AG09319 (cell line): Measurements from ENCODE around the gene TTC7B.
A peak's percentile ranks its signal among the peaks of the same experiment; 100 is the strongest.

Experiments used
- DNase-seq: peaks from one replicate; pipeline ENCODE4 v3.0.0-alpha.2; 2010; ENCODE audit warnings: low read depth; ENCODE audit errors: extremely low read depth
- TF ChIP-seq, protein P1 (sequence below): IDR thresholded peaks from 2 replicates; pipeline ENCODE4 v1.5.1; 2011; ENCODE audit warnings: low read depth, mild to moderate bottlenecking, inconsistent platforms, low read length, moderate library complexity

The TTC7B gene

DNA sequence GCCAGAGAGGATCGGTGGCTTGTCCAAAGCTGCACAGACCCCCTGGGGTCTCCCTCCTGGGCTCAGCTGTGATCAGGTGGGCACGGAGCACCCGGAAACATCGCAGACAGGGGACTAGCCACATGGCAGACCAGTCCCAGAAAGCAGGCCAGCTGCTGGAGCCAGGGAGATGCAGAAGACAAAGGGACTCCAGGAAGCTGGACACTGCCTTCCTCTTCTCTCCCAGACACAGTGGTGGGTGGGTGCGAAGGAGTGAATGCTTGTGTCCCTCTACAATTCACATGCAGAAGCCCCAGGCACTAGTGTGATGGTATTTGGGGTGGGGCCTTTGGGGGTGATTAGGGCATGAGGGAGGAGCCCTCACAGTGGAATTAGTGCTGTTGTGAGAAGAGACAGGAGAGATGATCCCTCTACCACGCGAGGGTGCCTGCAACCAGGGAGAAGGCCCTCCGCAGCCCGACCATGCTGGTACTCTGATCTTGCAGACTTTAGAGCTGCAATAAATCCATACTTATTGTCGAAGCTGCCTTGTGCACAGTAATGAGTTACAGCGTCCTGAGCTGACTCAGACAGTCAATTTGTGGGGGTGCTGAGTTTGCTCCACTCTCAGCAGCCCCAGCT is 324.2 kb downstream of the TTC7B start:
- DNase-seq: no peak
- TF ChIP-seq, protein P1, sequence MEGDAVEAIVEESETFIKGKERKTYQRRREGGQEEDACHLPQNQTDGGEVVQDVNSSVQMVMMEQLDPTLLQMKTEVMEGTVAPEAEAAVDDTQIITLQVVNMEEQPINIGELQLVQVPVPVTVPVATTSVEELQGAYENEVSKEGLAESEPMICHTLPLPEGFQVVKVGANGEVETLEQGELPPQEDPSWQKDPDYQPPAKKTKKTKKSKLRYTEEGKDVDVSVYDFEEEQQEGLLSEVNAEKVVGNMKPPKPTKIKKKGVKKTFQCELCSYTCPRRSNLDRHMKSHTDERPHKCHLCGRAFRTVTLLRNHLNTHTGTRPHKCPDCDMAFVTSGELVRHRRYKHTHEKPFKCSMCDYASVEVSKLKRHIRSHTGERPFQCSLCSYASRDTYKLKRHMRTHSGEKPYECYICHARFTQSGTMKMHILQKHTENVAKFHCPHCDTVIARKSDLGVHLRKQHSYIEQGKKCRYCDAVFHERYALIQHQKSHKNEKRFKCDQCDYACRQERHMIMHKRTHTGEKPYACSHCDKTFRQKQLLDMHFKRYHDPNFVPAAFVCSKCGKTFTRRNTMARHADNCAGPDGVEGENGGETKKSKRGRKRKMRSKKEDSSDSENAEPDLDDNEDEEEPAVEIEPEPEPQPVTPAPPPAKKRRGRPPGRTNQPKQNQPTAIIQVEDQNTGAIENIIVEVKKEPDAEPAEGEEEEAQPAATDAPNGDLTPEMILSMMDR: no peak

DNA sequence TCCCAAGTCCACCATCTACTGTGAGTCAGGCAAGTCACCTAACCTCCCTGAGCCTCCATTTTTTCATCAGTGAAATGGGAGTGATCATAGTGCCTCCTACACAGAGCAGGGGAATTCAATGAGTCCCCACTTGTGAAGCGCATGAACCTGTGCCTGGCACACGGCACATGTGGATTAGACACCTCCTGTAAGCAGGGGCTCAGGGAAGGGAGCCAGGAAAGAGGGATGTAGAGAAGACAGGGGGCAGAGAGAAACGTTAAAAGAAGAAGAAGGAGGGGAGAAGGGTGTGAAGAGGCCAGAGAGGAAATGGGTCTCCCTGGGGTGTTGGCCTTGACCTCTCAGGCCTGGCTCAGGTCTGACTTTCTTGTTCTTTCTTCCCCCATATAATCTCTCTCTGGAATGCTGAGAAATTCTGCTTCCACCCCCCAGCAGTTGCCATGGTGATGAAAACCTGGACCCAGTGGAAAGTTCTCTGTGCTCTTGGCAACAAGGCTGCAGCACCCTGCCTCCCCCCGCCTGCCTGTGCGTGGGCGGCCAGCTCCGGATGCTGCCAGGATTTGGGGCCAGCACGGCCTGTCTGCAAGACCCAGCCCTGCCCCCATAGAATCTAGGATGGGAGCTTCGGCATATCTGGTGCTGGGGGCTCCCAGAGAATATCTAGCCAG is 324.9 kb downstream of the TTC7B start:
- peak; percentile 5 for DNase-seq
- TF ChIP-seq, protein P1: no peak

DNA sequence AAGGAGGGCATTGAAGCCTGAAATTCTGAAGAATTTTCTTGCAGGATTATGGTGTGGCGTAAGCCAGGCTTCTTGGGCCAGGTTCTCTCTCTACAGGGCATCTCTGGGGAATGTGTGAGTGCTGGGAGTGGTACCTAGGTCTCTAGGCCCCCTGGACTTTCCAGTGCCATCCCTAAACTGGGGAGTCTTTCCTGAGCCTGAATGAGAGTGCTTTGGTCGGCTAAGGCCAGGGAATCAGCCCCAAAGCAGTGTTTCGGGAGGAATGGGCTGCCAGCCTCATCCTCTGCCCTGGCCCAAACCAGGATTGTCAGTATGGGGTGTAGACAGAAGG is 325.5 kb downstream of the TTC7B start:
- DNase-seq: no peak
- TF ChIP-seq, protein P1: no peak

DNA sequence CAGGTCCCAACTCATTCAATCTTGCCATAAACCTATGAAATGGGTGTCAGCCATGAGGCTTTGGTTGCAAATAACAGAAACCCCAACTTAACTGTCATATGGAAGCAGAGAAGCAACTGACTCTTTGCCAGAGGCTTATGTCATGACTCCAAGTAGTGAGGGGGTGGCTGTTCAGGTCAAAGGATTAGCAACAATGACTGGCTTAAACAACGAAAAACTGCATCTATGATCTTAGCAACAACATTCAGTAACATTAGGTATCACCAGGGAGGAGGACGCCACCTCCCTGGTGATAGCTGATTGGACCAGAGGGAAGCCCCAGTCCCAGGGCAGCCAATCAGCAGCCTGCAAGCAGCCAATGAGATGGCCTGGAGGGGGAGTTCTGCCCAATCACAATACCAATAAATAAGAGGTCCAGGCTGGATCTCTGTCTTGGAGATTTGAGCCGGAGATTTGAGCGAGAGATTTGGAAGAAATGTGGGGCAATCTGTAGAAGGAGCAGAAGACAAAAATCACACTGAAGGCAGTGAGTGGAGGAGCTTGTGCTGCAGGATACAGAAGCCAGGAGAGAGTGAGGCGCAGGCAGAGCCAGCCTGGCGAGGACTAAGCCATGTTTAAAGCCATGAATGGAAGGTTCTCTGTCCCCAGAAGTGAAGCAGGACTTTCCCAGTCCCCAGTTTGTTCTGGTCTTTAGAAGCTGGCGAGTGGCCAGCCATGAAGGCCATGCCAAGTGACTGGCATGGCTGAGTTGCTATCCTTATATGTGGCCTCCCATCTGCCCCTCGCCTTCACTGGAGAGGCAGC is 326.1 kb downstream of the TTC7B start:
- TF ChIP-seq, protein P1: no peak
- DNase-seq: no peak

DNA sequence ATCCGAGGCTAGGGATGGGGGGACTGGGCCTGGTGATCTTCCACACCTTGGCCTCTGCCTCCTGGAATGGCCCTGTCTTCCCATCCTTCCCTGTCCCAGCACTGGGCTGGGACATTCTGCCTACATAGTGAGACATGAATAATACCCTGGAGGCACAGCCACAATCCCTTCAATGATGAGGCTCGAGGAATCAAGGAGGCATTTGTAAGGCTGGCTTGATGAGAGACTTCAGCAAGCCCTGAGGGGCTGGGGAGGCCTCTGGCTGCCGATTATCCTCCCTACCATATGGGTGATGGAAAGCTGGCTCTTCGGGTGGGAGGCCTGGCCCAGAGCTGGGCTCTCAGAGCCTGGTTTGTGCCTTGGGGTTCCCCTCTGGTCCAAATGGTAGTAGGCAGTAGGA is 326.9 kb downstream of the TTC7B start:
- TF ChIP-seq, protein P1: no peak
- no peak for DNase-seq

DNA sequence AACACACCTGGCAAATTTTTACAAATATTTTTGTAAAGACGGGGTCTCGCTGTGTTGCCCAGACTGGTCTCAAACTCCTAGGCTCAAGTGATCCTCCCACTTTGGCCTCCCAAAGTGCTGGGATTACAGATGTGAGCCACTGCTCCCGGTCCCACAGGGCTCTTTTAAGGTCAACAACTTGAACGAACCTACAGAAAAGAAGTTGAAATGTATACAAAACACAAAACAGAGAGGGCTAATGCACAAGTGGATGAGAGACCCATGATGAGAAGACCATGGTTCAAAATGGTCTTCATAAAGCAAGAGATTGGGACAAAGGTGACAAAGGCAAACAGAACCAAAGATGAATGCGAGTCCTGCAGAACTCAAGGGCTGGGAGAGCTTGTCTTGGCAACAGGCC is 328.0 kb downstream of the TTC7B start:
- TF ChIP-seq, protein P1: no peak
- DNase-seq: no peak

DNA sequence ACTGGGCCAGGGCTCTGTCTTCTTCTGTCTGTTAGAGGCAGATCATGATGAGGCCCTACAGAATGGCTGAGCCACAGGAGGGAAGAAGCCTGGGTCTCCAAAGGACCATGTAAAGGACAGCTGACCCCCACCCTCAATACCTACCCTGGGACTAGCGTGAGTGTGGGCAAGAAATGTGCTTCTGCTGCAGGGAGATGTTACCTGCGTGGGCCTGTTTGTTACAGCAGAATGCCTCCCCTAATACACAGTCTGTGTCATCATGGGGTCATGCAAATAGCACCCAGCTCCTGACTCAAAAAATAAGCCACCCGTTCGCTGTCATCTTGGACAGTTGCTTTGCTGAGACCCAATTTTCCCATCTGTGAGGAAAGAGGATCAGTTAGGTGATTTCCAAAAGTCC is 328.8 kb downstream of the TTC7B start:
- TF ChIP-seq, protein P1: no peak
- DNase-seq: no peak
